NB4 (cell line): ENCODE results near the gene TMEM178A.

Source experiments
- DNase-seq: peaks from one replicate; pipeline ENCODE4 v3.0.0; 2010; ENCODE audit warnings: low read depth
- H3K4me3 ChIP-seq: one replicate; pipeline ENCODE4 v1.5.1; 2011; ENCODE audit warnings: mild to moderate bottlenecking, low read depth, low read length, moderate library complexity
- CTCF ChIP-seq: IDR thresholded peaks from one replicate; pipeline ENCODE4 v1.5.1; 2012; ENCODE audit warnings: low read depth, low read length
- MAX ChIP-seq: IDR thresholded peaks from 2 replicates; pipeline ENCODE4 v1.6.1; 2011; ENCODE audit warnings: low read depth, low read length
- MYC ChIP-seq: IDR thresholded peaks from 2 replicates; pipeline ENCODE4 v1.6.1; 2011; ENCODE audit warnings: low read depth, low read length
- POLR2A ChIP-seq: IDR thresholded peaks from 2 replicates; pipeline ENCODE4 v1.6.1; 2011; ENCODE audit warnings: mild to moderate bottlenecking; ENCODE audit not compliant: insufficient read length; ENCODE audit errors: extremely low read depth

The TMEM178A gene

GRCh38 chr2:39703181-39703872, 37.6 kb downstream of the TMEM178A start:
- TF ChIP-seq CTCF: no peak
- no peak for TF ChIP-seq MYC
- TF ChIP-seq MAX: no peak
- no peak for TF ChIP-seq POLR2A
- DNase-seq: no peak
- no peak overlapping the region for H3K4me3 ChIP-seq

- TF ChIP-seq MAX (no peak), CTCF (no peak), MYC (no peak)
- no peak overlapping the region for H3K4me3 ChIP-seq
- DNase-seq: no peak
Observed at GRCh38 chr2:39704540-39704939, 38.8 kb downstream of the TMEM178A start.

- H3K4me3 ChIP-seq: no peak overlapping the region
- no peak for TF ChIP-seq CTCF
- TF ChIP-seq MAX: no peak
- DNase-seq: no peak
Observed at GRCh38 chr2:39705638-39706037, 39.9 kb downstream of the TMEM178A start.

- no peak for DNase-seq
- no peak for TF ChIP-seq MYC
- 0 out of 2 replicates have a peak, but pooled peaks have one; percentile 36 for TF ChIP-seq MAX
- H3K4me3 ChIP-seq: no peak overlapping the region
Observed at GRCh38 chr2:39706312-39706711, 40.6 kb downstream of the TMEM178A start.

- no peak overlapping the region for H3K4me3 ChIP-seq
- no peak for DNase-seq
- TF ChIP-seq MAX: no peak
- no peak for TF ChIP-seq POLR2A
- TF ChIP-seq MYC: no peak
Observed at GRCh38 chr2:39706945-39707344, 41.2 kb downstream of the TMEM178A start.

GRCh38 chr2:39708003-39708402, 42.3 kb downstream of the TMEM178A start:
- H3K4me3 ChIP-seq: no peak overlapping the region
- DNase-seq: no peak
- no peak for TF ChIP-seq MAX
- TF ChIP-seq CTCF: no peak
- no peak for TF ChIP-seq MYC
- no peak for TF ChIP-seq POLR2A

DNA sequence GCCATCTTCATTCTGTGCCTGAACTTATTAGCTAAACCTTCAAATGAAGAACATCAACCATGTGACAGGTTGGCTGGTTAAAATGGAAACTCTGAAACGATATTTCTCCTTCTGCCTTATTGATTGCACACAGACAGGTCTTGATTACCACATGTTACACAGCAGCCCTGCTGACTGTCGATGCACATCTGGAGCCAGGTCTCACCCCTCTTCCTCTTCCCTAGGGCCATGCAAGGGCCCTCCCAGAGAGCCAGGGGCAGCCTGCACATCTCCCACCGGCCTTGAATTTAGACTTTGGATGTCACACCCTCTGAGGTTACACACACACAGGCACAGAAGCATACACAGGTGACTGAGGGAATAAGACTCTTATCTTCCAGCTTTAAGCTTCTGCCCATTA, 45.1 kb downstream of the TMEM178A start:
- TF ChIP-seq MAX (no peak), POLR2A (no peak), CTCF (no peak), MYC (no peak)
- H3K4me3 ChIP-seq: no peak overlapping the region
- no peak for DNase-seq
